Skeletal muscle satellite cell (primary cell): ENCODE results near the gene TIE1.
A peak's percentile ranks its signal among the peaks of the same experiment; 100 is the strongest.

Source experiments
- H3K27me3 ChIP-seq: 2 replicates; pipeline ENCODE4 v1.7.0; 2013; ENCODE audit warnings: low read length; ENCODE audit not compliant: control insufficient read depth, insufficient read depth
- H3K36me3 ChIP-seq: 2 replicates; pipeline ENCODE4 v1.7.0; 2013; ENCODE audit warnings: mild to moderate bottlenecking, control low read depth, low read length; ENCODE audit not compliant: insufficient read depth
- H3K4me1 ChIP-seq: 2 replicates; pipeline ENCODE4 v1.7.0; 2013; ENCODE audit warnings: low read length; ENCODE audit not compliant: control insufficient read depth, insufficient read depth
- H3K4me2 ChIP-seq: 2 replicates; pipeline ENCODE4 v1.7.0; 2013; ENCODE audit warnings: mild to moderate bottlenecking, low read length
- H3K4me3 ChIP-seq: 2 replicates; pipeline ENCODE4 v1.7.0; 2013; ENCODE audit warnings: low read length
- H3K9ac ChIP-seq: 2 replicates; pipeline ENCODE4 v1.7.0; 2013; ENCODE audit warnings: mild to moderate bottlenecking, low read depth, low read length, moderate library complexity
- H3K9me3 ChIP-seq: replicated peaks from 2 replicates; pipeline ENCODE4 v1.7.0; 2013; ENCODE audit warnings: mild to moderate bottlenecking, control low read depth, low read length

Gene TIE1

DNA sequence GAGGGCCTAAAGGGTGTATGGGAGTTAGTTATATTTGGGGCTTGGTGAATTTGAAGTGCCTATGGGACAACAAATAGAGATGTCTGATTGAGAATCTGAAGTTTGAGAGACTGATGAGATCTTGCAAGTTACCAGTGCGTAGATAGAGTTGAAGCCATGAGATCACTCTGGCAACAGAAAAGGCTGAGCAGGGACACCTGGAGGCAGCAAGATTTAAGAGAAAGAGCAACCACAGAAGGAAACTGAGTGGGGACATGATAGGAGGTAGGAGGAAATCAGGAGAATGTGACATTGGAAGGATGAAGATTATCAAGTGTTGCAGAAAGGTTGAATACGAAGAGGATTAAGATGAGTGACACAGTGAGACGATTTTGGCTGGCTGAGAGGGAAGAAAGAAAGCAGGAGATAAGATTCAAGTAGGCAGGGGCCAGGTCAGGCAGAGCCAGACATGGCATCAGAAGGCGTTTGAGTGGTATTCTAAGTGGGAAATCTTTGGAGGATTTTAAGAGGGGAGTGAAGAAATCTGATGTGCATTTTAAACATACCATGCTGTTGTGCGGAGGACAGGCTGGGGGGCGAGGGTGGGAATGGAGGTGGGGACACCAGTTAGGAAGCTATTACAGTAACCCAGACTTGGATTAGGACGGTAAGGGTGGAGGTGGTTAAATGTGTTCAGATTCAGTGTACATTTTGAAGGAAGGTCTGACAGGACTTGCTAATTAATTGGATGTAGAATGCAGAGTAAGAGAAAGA lies 33.8 kb downstream of the TIE1 start:
- H3K36me3 ChIP-seq: no peaks in the 10 kb centered on the region
- peaks cover 11% of the 10 kb centered on the region for H3K4me1 ChIP-seq

DNA sequence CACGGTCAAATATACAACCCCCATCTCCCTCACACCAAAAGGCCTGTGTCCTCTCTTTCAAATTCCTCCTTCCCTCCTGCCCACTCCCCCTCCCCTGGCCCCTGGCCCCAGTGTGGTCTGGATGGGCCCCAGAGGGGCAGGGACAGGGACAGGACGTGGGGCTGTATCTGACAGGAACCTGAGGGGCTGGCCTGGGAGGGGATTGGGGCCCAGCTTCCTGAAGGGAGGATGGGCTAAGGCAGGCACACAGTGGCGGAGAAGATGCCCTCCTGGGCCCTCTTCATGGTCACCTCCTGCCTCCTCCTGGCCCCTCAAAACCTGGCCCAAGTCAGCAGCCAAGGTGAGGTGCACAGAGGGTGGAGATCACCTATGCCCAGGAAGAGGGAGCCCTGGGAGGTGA lies 36.8 kb downstream of the TIE1 start, which contains the start of gene MPL:
MPL (plus strand) TSS at position 231 of the 400 bp plus-strand sequence; CDS start at position 262, 31 bp downstream.
- H3K36me3 ChIP-seq: no peaks in the 10 kb centered on the region

More for the DNA sequence above, 33.8 kb downstream of the TIE1 start:
- Histone ChIP-seq H3K9me3 (no peaks in the 10 kb centered on the region), H3K4me2 (no peak overlapping the region), H3K9ac (no peak overlapping the region), H3K27me3 (peaks cover 18% of the 10 kb centered on the region), H3K4me3 (no peak overlapping the region)

DNA sequence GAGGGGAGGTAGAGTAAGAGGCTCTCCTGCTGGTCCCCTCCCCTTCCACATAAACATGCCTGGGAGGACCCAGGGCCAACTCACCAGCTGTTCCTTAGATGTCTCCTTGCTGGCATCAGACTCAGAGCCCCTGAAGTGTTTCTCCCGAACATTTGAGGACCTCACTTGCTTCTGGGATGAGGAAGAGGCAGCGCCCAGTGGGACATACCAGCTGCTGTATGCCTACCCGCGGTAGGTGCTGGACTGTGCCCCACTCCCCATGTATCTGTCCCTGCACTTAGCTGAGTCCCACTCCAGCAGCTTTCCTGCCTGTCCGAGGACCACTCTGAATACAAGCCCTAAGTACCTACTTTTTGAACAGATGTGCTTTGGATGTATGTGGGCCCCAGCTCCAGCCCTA lies 37.2 kb downstream of the TIE1 start:
- no peak overlapping the region for H3K4me3 ChIP-seq
- no peak overlapping the region for H3K4me2 ChIP-seq
- H3K4me1 ChIP-seq: no peaks in the 10 kb centered on the region
- H3K36me3 ChIP-seq: no peaks in the 10 kb centered on the region
- H3K9ac ChIP-seq: no peak overlapping the region
- peaks cover 31% of the 10 kb centered on the region for H3K27me3 ChIP-seq
- no peaks in the 10 kb centered on the region for H3K9me3 ChIP-seq

More for the DNA sequence above, 36.8 kb downstream of the TIE1 start, which contains the start of gene MPL:
- no peak within 1 kb of the TSS for H3K4me3 ChIP-seq
- peaks cover 31% of the 10 kb centered on the region for H3K27me3 ChIP-seq
- no peak within 1 kb of the TSS for H3K4me2 ChIP-seq
- no peak within 1 kb of the TSS for H3K9ac ChIP-seq
- H3K9me3 ChIP-seq: no peaks in the 10 kb centered on the region
- no peaks in the 10 kb centered on the region for H3K4me1 ChIP-seq

DNA sequence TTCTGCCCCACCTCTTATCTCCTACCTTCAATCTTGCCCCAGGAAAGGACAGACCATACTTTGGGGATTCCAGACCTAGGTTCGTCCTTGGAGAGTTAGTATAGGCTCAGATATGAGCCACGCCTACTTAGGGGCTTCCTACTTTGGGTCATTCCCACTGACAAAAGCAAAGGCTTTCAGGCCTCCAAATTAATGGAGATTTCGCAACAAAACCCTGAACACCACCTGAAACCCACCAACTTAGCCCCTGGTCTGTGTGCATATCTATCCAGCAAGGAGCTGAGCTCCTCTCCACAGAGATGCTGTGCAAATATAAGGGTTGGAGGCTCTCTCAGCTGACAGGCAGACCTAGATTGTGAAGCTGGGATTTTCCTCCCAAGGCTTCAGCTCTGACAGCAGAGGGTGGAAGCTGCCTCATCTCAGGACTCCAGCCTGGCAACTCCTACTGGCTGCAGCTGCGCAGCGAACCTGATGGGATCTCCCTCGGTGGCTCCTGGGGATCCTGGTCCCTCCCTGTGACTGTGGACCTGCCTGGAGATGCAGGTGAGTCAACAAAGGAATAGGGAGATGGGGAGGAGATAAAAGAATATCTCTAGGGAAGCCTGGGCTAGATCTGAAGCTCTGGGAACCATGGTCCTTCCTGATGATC lies 38.9 kb downstream of the TIE1 start:
- Histone ChIP-seq H3K27me3 (peaks cover 31% of the 10 kb centered on the region), H3K36me3 (no peaks in the 10 kb centered on the region), H3K4me1 (no peaks in the 10 kb centered on the region), H3K9ac (no peak overlapping the region), H3K4me2 (no peak overlapping the region), H3K4me3 (no peak overlapping the region), H3K9me3 (no peaks in the 10 kb centered on the region)

DNA sequence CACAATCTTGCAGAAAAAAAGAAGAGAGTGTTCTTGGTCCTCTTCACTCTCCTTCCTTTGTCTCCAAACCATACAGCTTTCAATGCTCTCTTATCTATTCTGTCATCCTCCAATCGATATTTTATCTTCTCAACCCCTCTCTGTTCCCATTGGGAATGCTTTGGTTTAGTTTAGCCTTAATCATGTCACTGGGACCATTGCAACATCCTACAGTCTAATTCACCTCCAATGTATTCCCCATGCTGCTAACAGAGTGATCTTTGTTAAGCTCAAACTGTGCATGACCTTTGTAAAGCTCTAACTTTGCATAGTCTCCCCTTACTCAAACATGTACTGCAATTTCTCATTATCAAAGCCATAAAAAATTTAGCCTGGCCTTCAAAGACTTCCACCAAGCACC lies 39.8 kb downstream of the TIE1 start:
- Histone ChIP-seq H3K27me3 (peaks cover 31% of the 10 kb centered on the region), H3K4me1 (no peaks in the 10 kb centered on the region)

DNA sequence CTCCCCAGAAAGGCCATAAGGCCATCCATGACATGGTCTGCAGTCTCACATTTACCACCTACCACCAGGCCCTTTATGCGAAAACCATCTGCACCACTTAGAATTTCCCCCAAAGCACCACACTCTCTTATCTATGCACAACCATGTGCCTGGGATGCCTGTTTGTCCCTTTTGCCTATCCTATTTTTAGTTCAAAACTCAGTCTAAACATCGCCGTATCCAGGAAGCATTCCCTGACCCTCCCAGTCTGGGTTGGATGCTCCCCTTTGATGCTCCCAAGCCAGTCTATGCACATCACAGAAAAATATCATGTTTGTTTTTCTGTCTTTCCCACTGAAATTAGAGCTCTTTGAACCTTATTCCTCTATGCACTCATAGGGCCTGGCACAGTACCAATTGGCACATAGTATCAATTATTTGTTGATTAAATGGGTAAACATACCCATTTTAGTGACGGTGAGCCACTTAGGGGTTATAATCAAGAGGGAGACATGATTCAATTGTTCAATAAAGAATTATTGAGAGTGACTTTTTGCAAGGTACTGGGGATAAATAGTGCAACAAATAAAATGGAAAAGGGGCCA lies 43.6 kb downstream of the TIE1 start:
- H3K4me1 ChIP-seq: peaks cover 10% of the 10 kb centered on the region
- no peaks in the 10 kb centered on the region for H3K36me3 ChIP-seq
- no peak overlapping the region for H3K9ac ChIP-seq
- H3K4me3 ChIP-seq: no peak overlapping the region
- H3K9me3 ChIP-seq: no peaks in the 10 kb centered on the region
- H3K27me3 ChIP-seq: peaks cover 34% of the 10 kb centered on the region
- no peak overlapping the region for H3K4me2 ChIP-seq

More for the DNA sequence above, 39.8 kb downstream of the TIE1 start:
- H3K4me2 ChIP-seq: no peak overlapping the region
- H3K4me3 ChIP-seq: no peak overlapping the region
- no peak overlapping the region for H3K9ac ChIP-seq
- H3K9me3 ChIP-seq: no peaks in the 10 kb centered on the region
- no peaks in the 10 kb centered on the region for H3K36me3 ChIP-seq

DNA sequence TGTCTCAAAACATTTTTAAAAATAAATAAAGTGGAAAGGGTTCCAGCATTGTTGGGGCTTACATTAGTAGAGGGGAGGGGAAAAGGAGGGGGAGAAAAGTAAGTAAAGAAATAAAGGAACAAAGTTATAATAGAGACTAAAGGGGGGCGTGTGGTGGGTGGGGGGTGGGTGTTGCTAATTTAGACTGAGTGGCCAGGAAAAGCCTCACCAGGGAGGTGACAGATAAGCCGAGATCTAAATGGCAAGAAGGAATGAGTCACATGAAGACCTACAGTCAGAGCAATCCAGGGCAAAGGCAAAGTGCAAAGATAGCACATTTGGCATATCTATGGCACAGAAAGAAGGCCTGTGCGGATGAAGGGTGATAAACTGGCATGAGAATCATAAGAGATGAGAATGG lies 44.3 kb downstream of the TIE1 start:
- Histone ChIP-seq H3K9me3 (no peaks in the 10 kb centered on the region), H3K4me3 (no peak overlapping the region), H3K27me3 (peaks cover 28% of the 10 kb centered on the region), H3K36me3 (no peaks in the 10 kb centered on the region), H3K9ac (no peak overlapping the region), H3K4me2 (no peak overlapping the region), H3K4me1 (peaks cover 17% of the 10 kb centered on the region)

DNA sequence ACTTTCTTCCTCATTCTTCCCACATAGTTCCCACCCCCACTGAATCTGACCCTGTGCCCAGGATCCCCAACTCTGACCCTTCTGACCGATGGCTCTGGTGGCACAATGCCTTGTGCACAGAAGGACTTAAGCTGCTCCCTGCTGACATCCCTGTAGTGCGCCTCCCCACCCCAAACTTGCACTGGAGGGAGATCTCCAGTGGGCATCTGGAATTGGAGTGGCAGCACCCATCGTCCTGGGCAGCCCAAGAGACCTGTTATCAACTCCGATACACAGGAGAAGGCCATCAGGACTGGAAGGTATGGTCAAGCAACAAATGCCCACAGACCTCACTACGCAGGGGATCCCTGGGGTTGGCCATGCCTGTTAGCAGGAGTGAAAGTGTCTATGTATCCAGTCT lies 45.9 kb downstream of the TIE1 start:
- Histone ChIP-seq H3K4me2 (no peak overlapping the region), H3K4me1 (peaks cover 21% of the 10 kb centered on the region), H3K9ac (no peak overlapping the region), H3K9me3 (no peaks in the 10 kb centered on the region), H3K36me3 (no peaks in the 10 kb centered on the region), H3K27me3 (peaks cover 18% of the 10 kb centered on the region), H3K4me3 (no peak overlapping the region)

DNA sequence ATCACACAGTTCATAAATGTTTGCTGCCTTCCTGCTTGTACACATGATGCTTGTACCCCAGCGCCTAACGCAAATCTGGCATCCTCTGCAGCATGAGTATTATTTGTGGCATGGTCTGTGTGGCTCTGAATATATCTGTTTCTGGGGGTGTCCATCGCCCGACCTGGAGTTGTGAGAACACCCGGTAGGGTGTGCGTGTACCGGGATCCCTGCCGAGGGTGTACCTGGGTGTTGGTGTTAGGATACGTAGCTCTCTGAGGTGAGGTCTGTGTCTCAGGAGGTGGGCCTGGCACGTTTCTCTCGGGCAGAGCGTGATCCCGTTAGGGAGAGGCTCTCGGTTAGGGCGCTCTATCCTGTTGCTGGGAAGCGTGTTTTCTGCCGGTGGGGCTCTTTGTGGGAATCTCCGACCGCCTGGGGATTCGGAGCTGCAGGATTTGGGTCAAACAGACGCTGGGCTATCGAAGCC lies 47.6 kb downstream of the TIE1 start:
- peak overlapping the region; percentile 52 for H3K9ac ChIP-seq
- H3K4me1 ChIP-seq: peaks cover 21% of the 10 kb centered on the region
- peak overlapping the region; percentile 87 for H3K4me2 ChIP-seq
- peaks cover 18% of the 10 kb centered on the region for H3K27me3 ChIP-seq
- H3K9me3 ChIP-seq: no peaks in the 10 kb centered on the region
- peak overlapping the region; percentile 69 for H3K4me3 ChIP-seq
- no peaks in the 10 kb centered on the region for H3K36me3 ChIP-seq

DNA sequence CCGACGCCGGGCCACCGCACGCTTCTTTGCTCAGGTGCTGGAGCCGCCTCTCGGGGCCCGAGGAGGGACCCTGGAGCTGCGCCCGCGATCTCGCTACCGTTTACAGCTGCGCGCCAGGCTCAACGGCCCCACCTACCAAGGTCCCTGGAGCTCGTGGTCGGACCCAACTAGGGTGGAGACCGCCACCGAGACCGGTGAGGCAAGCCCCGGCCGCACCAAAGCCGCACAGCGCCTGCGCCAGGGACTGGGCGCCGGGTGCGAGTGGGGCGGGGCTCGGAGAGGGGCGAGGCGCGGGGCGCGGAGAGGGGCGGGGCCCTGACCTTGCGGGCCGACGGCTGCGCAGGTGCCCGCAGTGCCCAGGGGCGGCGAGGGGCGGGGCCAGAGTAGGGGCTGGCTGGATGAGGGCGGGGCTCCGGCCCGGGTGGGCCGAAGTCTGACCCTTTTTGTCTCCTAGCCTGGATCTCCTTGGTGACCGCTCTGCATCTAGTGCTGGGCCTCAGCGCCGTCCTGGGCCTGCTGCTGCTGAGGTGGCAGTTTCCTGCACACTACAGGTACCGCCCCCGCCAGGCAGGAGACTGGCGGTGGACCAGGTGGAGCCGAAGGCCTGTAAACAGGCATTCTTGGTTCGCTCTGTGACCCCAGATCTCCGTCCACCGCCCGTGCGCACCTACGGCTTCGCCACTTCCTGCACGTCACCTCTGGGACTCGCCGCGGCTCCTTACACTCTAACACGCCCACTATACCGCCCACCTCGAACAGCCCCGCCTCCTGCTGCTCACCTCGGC lies 48.2 kb downstream of the TIE1 start:
- Histone ChIP-seq H3K4me3 (peak overlapping the region; percentile 69), H3K4me1 (peaks cover 21% of the 10 kb centered on the region), H3K9ac (peak overlapping the region; percentile 52), H3K9me3 (no peaks in the 10 kb centered on the region), H3K4me2 (peak overlapping the region; percentile 87), H3K36me3 (no peaks in the 10 kb centered on the region), H3K27me3 (peaks cover 18% of the 10 kb centered on the region)
